Left renal pelvis (tissue), 4 donors: Measurements from ENCODE around the gene PDXK. TPM values are rescaled to one million over a fixed set of nuclear protein-coding genes. Genes with fewer than 3 reads are reported as not detected.
"Not testable (repeated sequence)": the region's sequence is repeated elsewhere in the genome, so short reads cannot be mapped to it uniquely, and the experiment has no call there.

Experiments
- DNase-seq, 4 donors: peaks; one replicate each; pipeline ENCODE4 v3.0.0-alpha.2; 2013; ENCODE audit warnings: low read depth in 4 of 4, low spot score in 3 of 4
- polyA plus RNA-seq, 4 donors: library from polyadenylated mRNA; unstranded; fragments of 120-200 nt; gene quantifications; one replicate each; pipeline ENCODE4 v1.2.1, GENCODE V29; 2013; ENCODE audit not compliant: insufficient read length in 4 of 4

The PDXK gene
- polyA plus RNA-seq, 4 donors: 57.7 to 87.8 (median 71.8) TPM

- DNase-seq: no peak
Observed at GRCh38 chr21:43696214-43696613, 22.7 kb upstream of the PDXK start.

GRCh38 chr21:43697758-43698643 lies 20.9 kb upstream of the PDXK start:
- DNase-seq: no peak

- not testable (repeated sequence) for DNase-seq
Observed at GRCh38 chr21:43699492-43699777, 19.5 kb upstream of the PDXK start.

GRCh38 chr21:43699933-43700599 lies 18.9 kb upstream of the PDXK start:
- DNase-seq: no peak

GRCh38 chr21:43701936-43702784 lies 16.8 kb upstream of the PDXK start:
- DNase-seq: no peak

DNA sequence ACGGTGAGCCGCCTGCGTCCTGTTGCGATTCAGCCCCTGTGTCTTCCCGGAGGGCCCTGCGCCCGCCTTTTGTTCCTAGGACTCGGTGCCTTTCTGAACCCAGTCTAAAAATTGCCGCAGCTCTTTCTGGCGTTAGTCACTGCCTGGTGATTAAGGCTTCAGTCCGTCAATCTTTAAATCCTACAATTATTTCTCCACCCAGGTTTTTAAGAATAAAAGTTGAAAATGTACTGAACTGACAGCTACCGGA lies 16.2 kb upstream of the PDXK start:
- DNase-seq: no peak

- DNase-seq: no peak
Observed at GRCh38 chr21:43703035-43703880, 15.7 kb upstream of the PDXK start.

DNA sequence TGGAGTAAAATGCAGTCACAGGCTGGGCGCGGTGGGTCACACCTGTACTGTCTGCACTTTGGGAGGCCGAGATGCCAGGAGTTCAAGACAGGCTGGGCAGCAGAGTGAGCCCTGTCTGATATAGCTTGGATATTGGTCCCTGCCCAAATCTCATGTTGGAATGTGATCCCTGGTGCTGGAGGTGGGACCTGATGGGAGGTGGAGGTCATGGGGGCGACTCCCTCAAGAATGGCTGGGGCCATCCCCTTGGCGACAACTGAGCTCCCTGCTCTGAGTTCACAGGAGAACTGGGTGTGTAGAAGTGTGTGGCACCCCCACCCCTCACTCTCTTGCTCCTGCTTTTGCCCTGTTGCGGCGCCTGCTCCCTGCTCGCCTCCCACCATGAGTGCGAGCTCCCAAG lies 11.5 kb upstream of the PDXK start:
- no peak for DNase-seq

DNA sequence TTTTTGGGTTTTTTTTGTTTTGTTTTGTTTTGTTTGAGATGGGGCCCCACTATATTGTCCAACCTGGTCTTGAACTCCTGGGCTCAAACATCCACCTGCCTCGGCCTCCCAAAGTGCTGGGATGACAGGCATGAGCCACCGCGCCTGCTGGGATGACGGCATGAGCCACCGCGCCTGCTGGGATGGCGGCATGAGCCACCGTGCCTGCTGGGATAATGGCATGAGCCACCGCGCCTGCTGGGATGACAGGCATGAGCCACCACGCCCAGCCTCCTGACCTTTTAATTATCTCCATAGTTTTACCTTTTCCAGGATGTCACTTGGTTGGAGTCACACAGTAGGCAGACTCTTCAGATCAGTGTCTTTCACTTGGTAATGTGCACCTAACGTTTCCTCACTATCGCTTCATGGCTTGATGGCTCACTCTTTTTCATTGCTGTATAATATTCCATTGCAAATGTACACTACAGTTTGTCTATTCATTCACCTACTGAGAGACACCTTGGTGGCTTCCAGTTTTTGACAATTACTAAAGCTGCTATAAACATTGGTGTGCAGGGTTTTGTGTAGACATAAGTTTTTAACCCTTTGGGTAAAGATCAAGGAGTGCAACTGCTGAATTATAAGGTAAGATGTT lies 10.1 kb upstream of the PDXK start:
- no peak for DNase-seq

DNA sequence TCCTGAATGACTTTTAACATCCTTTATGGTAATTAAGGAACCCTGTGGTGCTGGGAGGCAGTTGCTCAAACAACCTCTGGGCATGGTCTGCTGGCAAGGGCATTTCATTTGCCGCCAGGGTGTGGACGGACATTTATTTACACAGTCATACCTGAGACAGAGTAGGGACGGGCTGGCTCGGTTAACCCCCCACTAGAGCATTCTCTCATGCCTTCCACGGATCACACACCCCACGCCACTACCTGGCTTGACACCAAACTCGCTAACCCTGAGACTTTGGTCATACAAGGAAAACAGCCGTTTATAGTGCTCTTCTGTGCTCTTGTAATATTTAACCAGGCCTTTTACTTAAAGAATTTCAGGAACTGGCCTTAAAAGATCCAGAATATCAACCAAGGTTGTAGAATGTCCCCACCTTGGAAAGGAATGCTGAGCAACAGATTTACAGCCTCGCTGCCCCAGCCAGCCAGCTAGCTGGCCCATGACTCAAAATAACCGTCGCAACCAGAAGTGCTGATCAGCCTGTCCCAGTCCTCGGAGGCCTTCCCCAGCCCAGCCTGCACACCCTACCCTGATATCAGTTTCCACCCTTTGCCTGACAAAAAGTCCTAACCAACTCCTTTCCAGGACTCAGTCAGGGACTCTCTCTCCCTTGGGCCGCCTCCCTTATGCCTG lies 6.5 kb upstream of the PDXK start:
- DNase-seq: peak in 1 of 4 donors; percentile 49

DNA sequence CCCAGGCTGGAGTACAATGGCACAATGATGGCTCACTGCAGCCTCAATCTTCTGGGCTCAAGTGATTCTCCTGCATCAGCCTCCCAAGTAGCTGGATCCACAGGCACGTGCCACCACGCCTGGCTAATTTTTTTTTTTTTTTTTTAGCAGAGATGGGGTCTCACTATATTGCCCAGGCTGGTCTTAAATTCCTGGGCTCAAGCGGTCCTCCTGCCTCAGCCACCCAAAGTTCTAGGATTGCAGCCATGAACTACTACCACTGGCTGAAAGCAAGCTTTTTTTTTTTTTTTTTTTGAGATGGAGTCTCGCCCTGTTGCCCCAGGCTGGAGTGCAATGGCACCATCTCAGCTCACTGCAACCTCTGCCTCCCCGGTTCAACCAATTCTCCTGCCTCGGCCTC lies 5.8 kb upstream of the PDXK start:
- DNase-seq: not testable (repeated sequence)

DNA sequence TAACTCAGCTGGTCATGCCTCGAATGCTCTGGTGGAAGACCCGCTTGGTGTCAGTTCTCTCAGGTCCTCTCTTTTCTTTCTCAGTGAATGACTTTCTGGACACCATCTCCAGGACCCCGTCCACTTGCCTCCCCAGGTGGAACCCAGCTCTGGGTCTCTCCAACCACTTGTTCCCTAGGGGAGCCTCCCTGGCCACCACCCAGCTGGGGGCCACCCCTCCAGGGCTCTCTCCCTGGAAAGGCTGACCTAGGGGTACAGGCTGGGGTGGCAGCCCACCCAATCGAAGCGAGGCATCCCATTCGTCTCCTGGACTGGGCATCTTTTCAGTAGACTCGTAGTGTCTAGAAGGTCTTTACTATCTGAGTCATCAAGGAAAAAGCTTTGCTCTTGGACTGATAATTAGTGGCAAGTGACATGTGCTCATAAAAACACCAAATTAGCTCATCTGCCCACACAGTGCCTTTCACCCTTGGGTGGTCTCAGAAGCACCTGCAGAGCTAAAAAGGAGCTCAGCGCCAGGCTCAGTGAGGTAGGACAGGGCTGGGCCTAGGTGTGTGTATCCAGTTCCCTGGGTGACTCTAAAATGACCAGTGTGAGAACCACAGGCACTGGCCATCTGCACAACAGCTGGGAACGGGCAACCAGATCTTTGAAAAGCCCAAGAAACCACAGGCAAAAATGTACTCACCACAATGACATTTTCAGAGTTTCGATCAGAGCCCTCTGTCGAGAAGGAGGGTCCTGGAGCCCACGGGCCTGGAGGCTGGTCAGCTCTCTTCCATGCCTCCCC lies 2.4 kb upstream of the PDXK start:
- no peak for DNase-seq

DNA sequence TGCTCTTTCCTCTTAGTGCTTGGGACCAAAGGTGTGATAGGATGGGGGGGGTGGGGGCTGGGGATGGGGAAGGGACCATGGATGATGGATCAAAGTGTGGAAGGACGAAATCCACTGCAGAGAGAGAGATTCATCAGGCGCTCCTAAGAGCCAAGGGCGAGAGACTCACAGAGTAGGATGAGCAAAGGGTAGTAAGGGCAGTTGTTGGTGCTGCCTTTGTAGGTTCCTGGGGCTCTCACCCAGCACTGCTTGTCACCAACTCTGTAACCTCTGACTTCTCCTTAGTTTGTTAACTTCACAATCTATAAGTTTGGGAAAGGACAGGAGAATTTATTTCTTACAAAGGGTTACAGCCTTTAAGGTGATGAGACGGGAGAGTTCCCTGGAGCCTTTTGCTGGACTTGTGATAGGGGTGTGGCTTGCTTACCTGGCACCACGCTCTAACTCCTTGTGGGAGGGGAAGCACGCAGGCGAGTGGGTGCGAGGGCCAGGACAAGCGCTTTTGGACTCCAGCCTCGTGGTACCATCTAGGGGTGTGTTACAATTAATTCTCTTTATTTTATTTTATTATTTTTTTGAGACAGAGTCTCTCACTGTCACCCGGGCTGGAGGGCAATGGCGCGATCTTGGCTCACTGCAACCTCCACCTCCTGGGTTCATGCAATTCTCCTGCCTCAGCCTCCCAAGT lies 1.6 kb upstream of the PDXK start:
- no peak for DNase-seq

DNA sequence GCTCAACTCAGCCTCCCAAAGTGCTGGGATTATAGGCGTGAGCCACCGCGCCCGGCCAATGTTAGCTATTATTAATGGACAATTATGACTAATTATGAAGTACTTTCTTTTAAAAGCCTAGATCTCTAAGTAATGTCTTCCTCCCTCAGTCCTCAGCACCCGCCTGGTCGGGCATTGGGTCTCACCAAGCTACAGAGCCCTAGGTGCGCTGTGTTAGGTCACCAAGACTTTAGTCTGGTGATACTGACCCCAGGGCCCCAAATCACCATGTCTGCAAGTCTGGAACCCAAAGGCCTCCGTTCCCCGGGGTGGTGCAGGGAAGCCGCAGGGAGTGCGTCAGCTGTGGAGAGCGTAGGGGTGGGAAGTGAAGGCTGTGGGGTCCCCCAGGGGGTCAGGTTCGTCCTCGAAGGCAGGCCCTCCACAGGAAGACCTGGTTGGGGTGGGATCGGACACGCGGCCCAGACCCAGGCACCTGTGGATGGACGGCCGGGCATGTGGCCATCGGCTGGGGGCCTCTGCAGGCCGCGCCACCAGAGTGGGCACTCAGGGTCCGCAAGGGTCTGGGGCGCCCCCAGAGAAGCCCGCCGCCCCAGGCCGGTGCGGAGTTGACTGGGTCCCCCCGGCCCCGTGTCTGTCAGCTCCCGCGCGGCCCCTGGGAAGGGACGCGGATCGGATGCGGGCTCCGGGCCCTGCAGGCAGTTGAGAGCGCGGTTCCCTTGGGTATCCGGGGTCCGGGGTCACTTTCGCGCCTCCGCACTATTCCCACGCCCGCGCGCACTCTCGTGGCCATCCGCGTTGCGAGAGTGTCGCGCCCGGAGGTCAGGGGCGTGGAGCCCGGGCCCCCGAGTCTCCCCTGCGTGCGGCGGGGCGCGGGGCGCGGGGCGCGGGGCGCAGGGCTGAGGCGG lies 710 bp upstream of the PDXK start:
- no peak for DNase-seq

DNA sequence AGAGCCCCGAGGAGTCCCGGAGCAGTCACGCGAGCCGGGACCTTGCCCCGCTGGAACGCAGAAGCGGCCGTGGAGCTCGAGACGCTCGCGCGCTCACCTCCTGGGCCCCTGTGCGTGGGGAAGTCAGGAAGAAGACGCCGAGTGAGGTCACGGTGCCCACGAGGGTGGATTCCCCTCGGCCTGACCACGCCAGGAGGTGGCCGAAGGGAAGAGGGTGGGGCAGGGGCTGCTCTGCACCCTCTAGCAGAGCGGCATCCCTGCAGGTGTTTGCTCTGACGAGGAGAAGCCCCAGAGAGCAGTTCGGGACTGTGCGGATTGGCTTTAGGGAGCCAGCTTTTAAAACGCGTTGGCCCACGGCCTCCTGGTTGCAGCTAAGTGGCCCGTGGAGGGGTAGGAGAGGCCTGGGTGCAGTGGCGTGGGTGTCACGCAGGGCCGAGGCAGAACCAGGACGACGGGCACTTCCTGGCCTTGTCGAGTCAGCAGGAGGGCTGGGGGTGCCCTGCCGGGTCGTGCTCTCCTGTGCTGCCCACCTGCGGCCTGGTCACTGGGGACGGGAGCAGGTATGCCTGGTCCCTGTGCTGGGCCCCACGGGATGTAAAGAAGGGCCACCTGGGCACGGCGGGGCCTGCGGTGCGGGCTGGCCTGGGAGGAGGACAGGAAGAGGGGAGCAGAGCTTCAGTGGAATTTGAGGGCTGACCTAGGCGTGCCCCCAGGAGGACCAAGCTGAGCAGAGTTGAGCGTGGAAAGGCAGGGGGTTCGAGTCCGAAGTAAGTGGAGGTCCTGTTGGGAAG lies 1.0 kb downstream of the PDXK start:
- no peak for DNase-seq

- no peak for DNase-seq
Observed at GRCh38 chr21:43720539-43721166, 1.7 kb downstream of the PDXK start.
